Fibroblast of lung (primary cell): Measurements from ENCODE around the gene PGC. TPM values are rescaled to one million over a fixed set of nuclear protein-coding genes. Genes with fewer than 3 reads are reported as not detected.

Experiments used
- DNase-seq, 2 donors: peaks; one replicate each; pipeline versions ENCODE4 v3.0.0 to v3.0.0-alpha.2; 2010; ENCODE audit warnings: low read depth in 2 of 2
- H2AFZ ChIP-seq: 2 replicates; pipeline ENCODE4 v1.5.1; 2012; ENCODE audit warnings: low read length, control low read depth, inconsistent platforms
- H3K27ac ChIP-seq: 2 replicates; pipeline ENCODE4 v1.5.1; 2011; ENCODE audit warnings: low read length, control low read depth; ENCODE audit not compliant: insufficient read depth
- H3K27me3 ChIP-seq: 2 replicates; pipeline ENCODE4 v1.5.1; 2011; ENCODE audit warnings: mild to moderate bottlenecking, low read length; ENCODE audit not compliant: control insufficient read depth, insufficient read depth
- H3K36me3 ChIP-seq: 2 replicates; pipeline ENCODE4 v1.5.1; 2011; ENCODE audit warnings: low read length; ENCODE audit not compliant: control insufficient read depth, insufficient read depth
- H3K4me1 ChIP-seq: 2 replicates; pipeline ENCODE4 v1.5.1; 2011; ENCODE audit warnings: low read length; ENCODE audit not compliant: control insufficient read depth, insufficient read depth; ENCODE audit errors: extremely low read depth
- H3K4me2 ChIP-seq: 2 replicates; pipeline ENCODE4 v1.5.1; 2011; ENCODE audit warnings: low read length, control low read depth; ENCODE audit not compliant: insufficient read depth; ENCODE audit errors: extremely low read depth
- H3K4me3 ChIP-seq, 4 experiments: fragments of 200-600 bp in 1 of 4; sonication (generic) in 1 of 4; replicated peaks in 1 of 4; 2 replicates each; pipeline ENCODE4 v1.5.1; 2011 to 2016; ENCODE audit warnings: low read length in 4 of 4, low read depth in 3 of 4, mild to moderate bottlenecking in 3 of 4, control low read depth in 2 of 4, inconsistent platforms in 1 of 4, mixed read lengths in 1 of 4; ENCODE audit not compliant: insufficient read depth in 1 of 4; ENCODE audit errors: control extremely low read depth in 1 of 4
- H3K79me2 ChIP-seq: 2 replicates; pipeline ENCODE4 v1.5.1; 2012; ENCODE audit warnings: mild to moderate bottlenecking, low read length, inconsistent platforms; ENCODE audit not compliant: control insufficient read depth, insufficient read depth
- H3K9ac ChIP-seq: 2 replicates; pipeline ENCODE4 v1.5.1; 2011; ENCODE audit warnings: mild to moderate bottlenecking, low read length, control low read depth; ENCODE audit not compliant: insufficient read depth
- H3K9me3 ChIP-seq: 2 replicates; pipeline ENCODE4 v1.5.1; 2012; ENCODE audit warnings: low read depth, low read length; ENCODE audit not compliant: control insufficient read depth, insufficient read depth
- H4K20me1 ChIP-seq: 2 replicates; pipeline ENCODE4 v1.5.1; 2011; ENCODE audit warnings: low read length; ENCODE audit not compliant: control insufficient read depth, insufficient read depth; ENCODE audit errors: extremely low read depth
- CTCF ChIP-seq, 2 donors: IDR thresholded peaks in 1 of 2; conservative IDR thresholded peaks in 1 of 2; 1 replicate in 1 of 2; 2 replicates in 1 of 2; pipeline ENCODE4 v1.5.1; 2011 to 2012; ENCODE audit warnings: low read length in 2 of 2, control low read depth in 1 of 2, inconsistent platforms in 1 of 2, low read depth in 1 of 2, mild to moderate bottlenecking in 1 of 2
- EZH2 ChIP-seq: IDR thresholded peaks from 2 replicates; pipeline ENCODE4 v1.5.1; 2012; ENCODE audit warnings: low read length, control low read depth, mild to moderate bottlenecking; ENCODE audit errors: missing control alignments
- polyA plus RNA-seq, 2 donors: library from polyadenylated mRNA; depleted of rRNA in 1 of 2; stranded (reverse) in 1 of 2; unstranded in 1 of 2; fragments of >200 nt; gene quantifications; 2 replicates each; pipeline ENCODE4 v1.2.1, GENCODE V29; 2011 to 2012; ENCODE audit warnings: missing spikeins in 1 of 2
- total RNA-seq: library from RNA; depleted of rRNA; stranded (reverse); fragments of >200 nt; gene quantifications from 2 replicates; pipeline ENCODE4 v1.2.1, GENCODE V29; 2014

PGC gene
- total and polyA plus RNA-seq, 2 donors (not counting 1 experiment from before 2014, with no cell fraction given), result not detected

GRCh38 chr6:41732149-41732548 is 15.0 kb downstream of the PGC start:
- no peaks in the 10 kb centered on the region for H3K79me2 ChIP-seq
- no peak overlapping the region for H3K4me3 ChIP-seq
- TF ChIP-seq EZH2 (no peak), CTCF (conservative IDR thresholded peaks at IDR 0.05 in 1 of 2, IDR thresholded peaks at IDR 0.05 in 1 of 2; ENCODE audit: low read depth in 1 of 2, low read length in 2 of 2) (no peak)
- H3K27me3 ChIP-seq, result no peaks in the 10 kb centered on the region
- no peak for DNase-seq
- no peak overlapping the region for H3K9ac ChIP-seq
- peaks cover 3% of the 10 kb centered on the region for H3K4me1 ChIP-seq
- no peak overlapping the region for H3K27ac ChIP-seq
- H3K4me2 ChIP-seq, result no peak overlapping the region
- H2AFZ ChIP-seq, result no peak overlapping the region
- no peaks in the 10 kb centered on the region for H3K9me3 ChIP-seq
- H4K20me1 ChIP-seq, result no peaks in the 10 kb centered on the region
- H3K36me3 ChIP-seq, result no peaks in the 10 kb centered on the region

GRCh38 chr6:41731561-41732086 is 15.6 kb downstream of the PGC start:
- H3K4me3 ChIP-seq, result no peak overlapping the region
- H3K27me3 ChIP-seq, result no peaks in the 10 kb centered on the region
- no peak for TF ChIP-seq EZH2
- no peak overlapping the region for H3K9ac ChIP-seq
- H3K27ac ChIP-seq, result no peak overlapping the region
- no peak overlapping the region for H2AFZ ChIP-seq
- no peak for DNase-seq
- no peak overlapping the region for H3K4me2 ChIP-seq
- no peaks in the 10 kb centered on the region for H3K36me3 ChIP-seq
- no peaks in the 10 kb centered on the region for H3K9me3 ChIP-seq
- peaks cover 3% of the 10 kb centered on the region for H3K4me1 ChIP-seq
- no peaks in the 10 kb centered on the region for H4K20me1 ChIP-seq
- H3K79me2 ChIP-seq, result no peaks in the 10 kb centered on the region

- no peaks in the 10 kb centered on the region for H3K36me3 ChIP-seq
- no peak overlapping the region for H2AFZ ChIP-seq
- H3K9ac ChIP-seq, result no peak overlapping the region
- no peaks in the 10 kb centered on the region for H3K27me3 ChIP-seq
- H3K4me1 ChIP-seq, result peaks cover 3% of the 10 kb centered on the region
- H3K79me2 ChIP-seq, result no peaks in the 10 kb centered on the region
- H4K20me1 ChIP-seq, result no peaks in the 10 kb centered on the region
- DNase-seq, result no peak
- no peaks in the 10 kb centered on the region for H3K9me3 ChIP-seq
- TF ChIP-seq EZH2, result no peak
- no peak for TF ChIP-seq CTCF (conservative IDR thresholded peaks at IDR 0.05 in 1 of 2, IDR thresholded peaks at IDR 0.05 in 1 of 2; ENCODE audit: low read depth in 1 of 2, low read length in 2 of 2)
- no peak overlapping the region for H3K27ac ChIP-seq
- no peak overlapping the region for H3K4me3 ChIP-seq
- H3K4me2 ChIP-seq, result no peak overlapping the region
Measured at GRCh38 chr6:41730531-41731436, 16.4 kb downstream of the PGC start.
